HepG2 (cell line): Measurements from ENCODE around the gene ETV6. TPM values are rescaled to one million over a fixed set of nuclear protein-coding genes. Genes with fewer than 3 reads are reported as not detected.
A peak's percentile ranks its signal among the peaks of the same experiment; 100 is the strongest.

Experiments
- ATAC-seq: fragments of 200-7000 bp; cut with Tn5 transposase; 3 replicates; pipeline ENCODE4 v1.9.1; 2020; ENCODE audit warnings: mild to moderate bottlenecking, moderate library complexity
- BruUV-seq: library from RNA; stranded (reverse); fragments of 400-500 nt; replicated peaks from 2 replicates; lab custom pipeline; 2021; lab: Mats Ljungman, UMichigan
- CTCF ChIA-PET: fragments of 300-600 bp; formaldehyde crosslinking; extraction: SDS; loops from one replicate; lab custom pipeline; 2021; ENCODE audit warnings: low total read pairs, inconsistent platforms, low intra/inter-chr PET ratio; lab: Yijun Ruan, JAX
- POLR2A ChIA-PET: fragments of 350-600 bp; sonication (Branson Sonifier 250); formaldehyde crosslinking; loops from one replicate; lab custom pipeline; 2020; ENCODE audit warnings: antibody characterized with exemption, inconsistent platforms; lab: Yijun Ruan, JAX
- DNase-seq: peaks from one replicate; pipeline ENCODE4 v3.0.0-alpha.2; 2015; ENCODE audit warnings: low spot score
- FAIRE-seq: peaks from 3 replicates; lab custom pipeline; 2011; peaks lifted over from hg19 to GRCh38; lab: Jason Lieb, UNC
- H2AFZ ChIP-seq: one replicate; pipeline ENCODE4 v1.6.1; 2011; ENCODE audit warnings: low read length, inconsistent platforms
- H3K27ac ChIP-seq: fragments of 300-600 bp; 3 replicates; pipeline ENCODE4 v1.8.0; 2011; ENCODE audit warnings: mixed run types, mild to moderate bottlenecking, mixed read lengths, low read length, inconsistent platforms; ENCODE audit not compliant: insufficient read depth; ENCODE audit errors: extremely low read length
- H3K27me3 ChIP-seq, 2 experiments: fragments of 200-600 bp in 1 of 2; 2 replicates in 1 of 2; 3 replicates in 1 of 2; pipeline versions ENCODE4 v1.6.0 to v1.8.0; 2011; ENCODE audit warnings: low read length in 2 of 2, mild to moderate bottlenecking in 2 of 2, moderate library complexity in 2 of 2, inconsistent platforms in 1 of 2; ENCODE audit not compliant: insufficient read depth in 2 of 2, control insufficient read depth in 1 of 2
- H3K36me3 ChIP-seq, 2 experiments: fragments of 200-600 bp in 1 of 2; replicated peaks in 1 of 2; 2 replicates in 1 of 2; 3 replicates in 1 of 2; pipeline versions ENCODE4 v1.5.1 to v1.8.0; 2011; ENCODE audit warnings: low read length in 2 of 2, inconsistent platforms in 1 of 2; ENCODE audit not compliant: insufficient read depth in 2 of 2, control insufficient read depth in 1 of 2
- H3K4me1 ChIP-seq: 2 replicates; pipeline ENCODE4 v1.5.1; 2012; ENCODE audit warnings: low read length, inconsistent platforms; ENCODE audit not compliant: insufficient read depth
- H3K4me2 ChIP-seq: 2 replicates; pipeline ENCODE4 v1.6.0; 2011; ENCODE audit warnings: low read depth, low read length, inconsistent platforms
- H3K4me3 ChIP-seq, 3 experiments: fragments of 200-600 bp in 1 of 3; sonication (generic), shearing (Covaris generic) in 1 of 3; replicated peaks in 1 of 3; 2 replicates each; pipeline ENCODE4 v1.5.1; 2011 to 2016; ENCODE audit warnings: low read length in 3 of 3, inconsistent platforms in 2 of 3, low read depth in 2 of 3, mild to moderate bottlenecking in 2 of 3, control low read depth in 1 of 3, mixed read lengths in 1 of 3; ENCODE audit not compliant: insufficient read depth in 1 of 3
- H3K79me2 ChIP-seq: one replicate; pipeline ENCODE4 v1.6.1; 2011; ENCODE audit warnings: low read length, inconsistent platforms; ENCODE audit not compliant: insufficient read depth
- H3K9ac ChIP-seq: 2 replicates; pipeline ENCODE4 v1.6.0; 2011; ENCODE audit warnings: mild to moderate bottlenecking, low read depth, low read length, inconsistent platforms; ENCODE audit not compliant: insufficient read depth
- H3K9me3 ChIP-seq: 2 replicates; pipeline ENCODE4 v1.5.1; 2012; ENCODE audit warnings: mild to moderate bottlenecking, low read length
- H4K20me1 ChIP-seq: 2 replicates; pipeline ENCODE4 v1.6.0; 2011; ENCODE audit warnings: inconsistent platforms, mild to moderate bottlenecking, low read length, moderate library complexity; ENCODE audit not compliant: insufficient read depth
- CTCF ChIP-seq: sonication (generic); formaldehyde crosslinking; IDR thresholded peaks from 2 replicates; pipeline ENCODE4 v1.5.0; 2020; ENCODE audit warnings: mild to moderate bottlenecking, missing genetic modification reagents, moderate library complexity
- EEA1 ChIP-seq: sonication (generic); formaldehyde crosslinking; IDR thresholded peaks from 2 replicates; pipeline ENCODE4 v1.5.1; 2020; ENCODE audit warnings: mild to moderate bottlenecking, missing genetic modification reagents, borderline replicate concordance
- STAG1 ChIP-seq: sonication (generic); formaldehyde crosslinking; IDR thresholded peaks from 2 replicates; pipeline ENCODE4 v1.4.0; 2020; ENCODE audit warnings: missing genetic modification reagents
- ZBTB10 ChIP-seq: sonication (generic); formaldehyde crosslinking; IDR thresholded peaks from 2 replicates; pipeline ENCODE4 v1.4.0; 2020; ENCODE audit warnings: missing genetic modification reagents, borderline replicate concordance
- ZBTB7A ChIP-seq: sonication (generic); formaldehyde crosslinking; IDR thresholded peaks from 2 replicates; pipeline ENCODE4 v1.8.0; 2022; ENCODE audit warnings: mild to moderate bottlenecking, missing genetic modification reagents
- ZNF367 ChIP-seq: sonication (generic); formaldehyde crosslinking; IDR thresholded peaks from 2 replicates; pipeline ENCODE4 v1.4.0; 2020; ENCODE audit warnings: missing genetic modification reagents, borderline replicate concordance
- ZNF644 ChIP-seq: IDR thresholded peaks from 2 replicates; pipeline ENCODE4 v1.6.1; 2016; ENCODE audit warnings: low read depth
- WGBS: methylation state at CpG from one replicate; pipeline ENCODE4 v1.1.6; 2017; ENCODE audit warnings: low lambda C conversion rate; 5-methylcytosine and 5-hydroxymethylcytosine counted together
- in situ Hi-C: cut with HindIII; loops from 2 replicates; pipeline ENCODE4 v1.10.0; 2017; ENCODE audit warnings: low pct_unique_long_range_greater_than_20kb; ENCODE audit not compliant: extremely low pct_ligation_motif_present
- intact Hi-C: fragments of 100-400 bp; cut with micrococcal nuclease; formaldehyde crosslinking; loops from one replicate; pipeline ENCODE4 v1.10.0; 2022; ENCODE audit not compliant: unreplicated experiment
- polyA plus RNA-seq, 8 experiments: library from polyadenylated mRNA; depleted of rRNA in 3 of 8; stranded (reverse) in 7 of 8; unstranded in 1 of 8; fragments of >200 nt; fragmentation: Illumina TruSeq in 4 of 8; extraction: Trizol in 4 of 8; gene quantifications; 2 replicates each; pipeline versions ENCODE4 v1.2.1 to v1.2.3, GENCODE V29; 2011 to 2016; ENCODE audit warnings: low read depth in 4 of 8, missing spikeins in 1 of 8, mixed read lengths in 1 of 8; ENCODE audit not compliant: insufficient read depth in 1 of 8
- total RNA-seq, 5 experiments: library from RNA; depleted of rRNA; stranded (reverse); fragments of >200 nt; fragmentation: Illumina TruSeq; extraction: Trizol; gene quantifications; 2 replicates each; pipeline ENCODE4 v1.2.3, GENCODE V29; 2016; ENCODE audit warnings: low read depth in 1 of 5

ETV6 gene
- total and polyA plus RNA-seq, 2 of the 13 experiments (the other 11 are each of a cell fraction or from before 2014, with no cell fraction given) = 2.2 to 3.0 TPM

- no peaks in the 10 kb centered on the region for H3K9me3 ChIP-seq
- ATAC-seq = peak; percentile 63; the same call in 2 of the 3 replicates
- ChIA-PET CTCF (interaction anchor here (1.1 kb wide), 1 partner anchor 42 kb away, joined by 4 read pairs; no protein-coding TSS in a partner anchor), POLR2A (no interaction called here)
- TF ChIP-seq ZNF644 (CRISPR knock-in tag) (no peak), ZNF367 (no peak), EEA1 (no peak), ZBTB7A (no peak), ZBTB10 (CRISPR knock-in tag) (no peak), STAG1 (CRISPR knock-in tag) (peak; percentile 19), CTCF (0 out of 2 replicates have a peak, but pooled peaks have one; percentile 16)
- H3K4me1 ChIP-seq = peaks cover 18% of the 10 kb centered on the region
- no peaks in the 10 kb centered on the region for H4K20me1 ChIP-seq
- H3K27me3 ChIP-seq = no peaks in the 10 kb centered on the region
- no peak overlapping the region for H2AFZ ChIP-seq
- no peak for DNase-seq
- H3K9ac ChIP-seq = no peak overlapping the region
- 0 out of 2 replicates have a peak overlapping the region, but pooled peaks have one; percentile 31 for H3K4me2 ChIP-seq
- intact Hi-C loops (loop anchor here (5.0 kb wide), 1 partner anchor 189 kb away; no protein-coding TSS in a partner anchor), in situ Hi-C loops (no loop called here)
- no peaks in the 10 kb centered on the region for H3K79me2 ChIP-seq
- BruUV-seq = no TSS peak
- H3K36me3 ChIP-seq = no peaks in the 10 kb centered on the region
- no peak overlapping the region for H3K4me3 ChIP-seq
- peak; percentile 30 for FAIRE-seq
- H3K27ac ChIP-seq = no peak overlapping the region
- WGBS = 11% methylated on average over 5 of the region's 5 CpGs
Measured at GRCh38 chr12:11622876-11623281, 26.6 kb upstream of the ETV6 start.
